PFSK-1 (cell line): Measurements from ENCODE around the gene SAMD10.

Experiments
- FOXP2 ChIP-seq: optimal IDR thresholded peaks from 2 replicates; pipeline ENCODE3; 2011; ENCODE audit warnings: borderline replicate concordance, control low read depth, inconsistent platforms; ENCODE audit not compliant: insufficient read depth; ENCODE audit errors: extremely low read length, extremely low read depth
- POLR2AphosphoS5 ChIP-seq: IDR thresholded peaks from 2 replicates; pipeline ENCODE4 v1.6.1; 2012; ENCODE audit warnings: low read depth, mild to moderate bottlenecking, control low read depth, low read length, moderate library complexity
- SIN3A ChIP-seq: IDR thresholded peaks from 2 replicates; pipeline ENCODE4 v1.6.1; 2012; ENCODE audit warnings: mild to moderate bottlenecking, low read length, moderate library complexity, borderline replicate concordance; ENCODE audit not compliant: insufficient read depth
- TAF1 ChIP-seq: IDR thresholded peaks from 2 replicates; pipeline ENCODE4 v1.6.1; 2012; ENCODE audit warnings: low read length, control low read depth, borderline replicate concordance; ENCODE audit not compliant: insufficient read depth
- TF ChIP-seq, protein P1 (sequence below), 2 experiments: IDR thresholded peaks; 2 replicates each; pipeline versions ENCODE4 v1.6.1 to v1.8.0; 2011 to 2012; ENCODE audit warnings: low read depth in 2 of 2, low read length in 2 of 2, control low read depth in 1 of 2, inconsistent platforms in 1 of 2, mild to moderate bottlenecking in 1 of 2, moderate library complexity in 1 of 2; ENCODE audit not compliant: insufficient read depth in 1 of 2

- TF ChIP-seq POLR2AphosphoS5, result no peak
- TF ChIP-seq SIN3A, result no peak
- TF ChIP-seq, protein P1, sequence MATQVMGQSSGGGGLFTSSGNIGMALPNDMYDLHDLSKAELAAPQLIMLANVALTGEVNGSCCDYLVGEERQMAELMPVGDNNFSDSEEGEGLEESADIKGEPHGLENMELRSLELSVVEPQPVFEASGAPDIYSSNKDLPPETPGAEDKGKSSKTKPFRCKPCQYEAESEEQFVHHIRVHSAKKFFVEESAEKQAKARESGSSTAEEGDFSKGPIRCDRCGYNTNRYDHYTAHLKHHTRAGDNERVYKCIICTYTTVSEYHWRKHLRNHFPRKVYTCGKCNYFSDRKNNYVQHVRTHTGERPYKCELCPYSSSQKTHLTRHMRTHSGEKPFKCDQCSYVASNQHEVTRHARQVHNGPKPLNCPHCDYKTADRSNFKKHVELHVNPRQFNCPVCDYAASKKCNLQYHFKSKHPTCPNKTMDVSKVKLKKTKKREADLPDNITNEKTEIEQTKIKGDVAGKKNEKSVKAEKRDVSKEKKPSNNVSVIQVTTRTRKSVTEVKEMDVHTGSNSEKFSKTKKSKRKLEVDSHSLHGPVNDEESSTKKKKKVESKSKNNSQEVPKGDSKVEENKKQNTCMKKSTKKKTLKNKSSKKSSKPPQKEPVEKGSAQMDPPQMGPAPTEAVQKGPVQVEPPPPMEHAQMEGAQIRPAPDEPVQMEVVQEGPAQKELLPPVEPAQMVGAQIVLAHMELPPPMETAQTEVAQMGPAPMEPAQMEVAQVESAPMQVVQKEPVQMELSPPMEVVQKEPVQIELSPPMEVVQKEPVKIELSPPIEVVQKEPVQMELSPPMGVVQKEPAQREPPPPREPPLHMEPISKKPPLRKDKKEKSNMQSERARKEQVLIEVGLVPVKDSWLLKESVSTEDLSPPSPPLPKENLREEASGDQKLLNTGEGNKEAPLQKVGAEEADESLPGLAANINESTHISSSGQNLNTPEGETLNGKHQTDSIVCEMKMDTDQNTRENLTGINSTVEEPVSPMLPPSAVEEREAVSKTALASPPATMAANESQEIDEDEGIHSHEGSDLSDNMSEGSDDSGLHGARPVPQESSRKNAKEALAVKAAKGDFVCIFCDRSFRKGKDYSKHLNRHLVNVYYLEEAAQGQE (IDR thresholded peaks at IDR 0.05; ENCODE audit: insufficient read depth in 1 of 2, low read depth in 2 of 2, low read length in 2 of 2), result no peak
- no peak for TF ChIP-seq TAF1
- no peak for TF ChIP-seq FOXP2
Observed at GRCh38 chr20:63970714-63971431, 8.6 kb downstream of the SAMD10 start.
